ENCODE results near the gene DNAJC7.
"Not testable (repeated sequence)": the region's sequence is repeated elsewhere in the genome, so short reads cannot be mapped to it uniquely, and the experiment has no call there.

Gene DNAJC7

GRCh38 chr17:41957031-41957868 lies 60.0 kb downstream of the DNAJC7 start:
- DNase-seq (ENCODE audit: low spot score): peak; percentile 33

DNA sequence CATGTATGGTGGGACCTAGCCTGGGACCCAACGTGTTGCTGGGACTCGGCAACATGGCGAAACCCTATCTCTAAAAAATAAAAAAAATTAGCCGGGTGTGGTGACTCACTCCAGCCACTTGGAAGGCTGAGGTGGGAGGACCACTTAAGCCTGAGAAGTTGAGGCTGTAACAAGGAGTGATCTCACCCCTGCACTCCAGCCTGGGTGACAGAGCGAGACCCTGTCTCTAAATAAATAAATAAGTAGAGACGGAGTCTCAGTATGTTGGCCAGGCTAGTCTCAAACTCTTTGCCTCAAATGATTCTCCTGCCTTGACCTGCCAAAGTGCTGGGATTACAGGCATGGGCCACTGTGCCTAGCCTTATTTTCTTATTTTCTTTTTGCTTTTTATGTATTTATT lies 60.7 kb downstream of the DNAJC7 start:
- DNase-seq (ENCODE audit: low spot score): no peak

GRCh38 chr17:41948762-41949460 lies 68.3 kb downstream of the DNAJC7 start:
- no peak for DNase-seq (ENCODE audit: low spot score)

DNA sequence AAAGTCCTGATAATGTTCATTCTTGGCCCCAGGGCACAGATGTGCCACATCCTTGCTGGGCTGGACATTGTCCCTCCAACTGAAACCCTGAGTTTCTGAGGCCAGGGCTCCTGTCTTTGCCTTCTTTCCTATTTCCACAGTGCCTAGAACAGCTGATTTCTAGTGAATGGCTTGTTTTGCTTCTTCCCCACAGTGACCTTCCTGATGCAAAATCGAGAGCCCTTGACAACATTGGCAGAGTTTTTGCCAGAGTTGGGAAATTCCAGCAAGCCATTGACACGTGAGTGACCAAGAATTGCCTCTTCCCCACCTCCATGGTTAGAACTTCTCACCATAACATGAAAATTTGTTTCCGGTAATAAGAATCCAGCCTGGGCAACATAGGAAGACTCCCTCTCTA lies 72.3 kb downstream of the DNAJC7 start:
- no peak for DNase-seq (ENCODE audit: low spot score)

- no peak for DNase-seq (ENCODE audit: low spot score)
Observed at GRCh38 chr17:41943492-41943891, 73.7 kb downstream of the DNAJC7 start.

DNA sequence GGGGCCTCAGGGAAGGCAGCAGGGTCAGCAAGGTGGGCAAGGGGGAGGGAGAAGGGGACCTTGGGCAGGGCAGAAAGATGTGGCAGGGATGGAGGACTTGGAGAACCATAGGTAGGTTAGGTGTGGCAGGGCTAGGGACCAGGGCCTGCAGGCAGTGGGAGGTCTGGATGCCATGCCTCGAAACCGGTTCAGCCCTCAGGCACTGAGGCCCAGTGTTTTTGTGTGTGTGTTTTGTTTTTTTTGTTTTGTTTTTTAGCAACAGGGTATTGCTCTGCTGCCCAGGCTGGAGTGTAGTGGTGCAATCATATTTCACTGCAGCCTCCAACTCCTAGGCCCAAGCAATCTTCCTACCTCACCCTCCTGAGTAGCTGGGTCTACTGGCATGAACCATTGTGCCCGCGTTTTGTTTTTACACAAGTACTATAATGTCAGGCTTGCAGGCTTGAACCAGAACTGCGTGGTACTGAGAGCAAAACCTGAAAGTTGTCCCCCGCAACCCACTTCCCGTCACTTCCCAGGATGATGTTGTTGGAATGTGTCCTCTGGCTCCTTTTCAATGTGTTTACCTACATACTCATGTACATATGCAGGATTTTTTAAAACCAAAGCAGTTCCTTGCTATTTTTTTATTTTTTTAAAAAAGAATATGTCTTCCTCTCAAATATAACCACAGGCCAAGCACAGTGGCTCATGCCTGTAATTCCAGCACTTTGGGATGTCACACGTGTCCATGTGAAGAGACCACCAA lies 74.4 kb downstream of the DNAJC7 start:
- no peak for DNase-seq (ENCODE audit: low spot score)

DNA sequence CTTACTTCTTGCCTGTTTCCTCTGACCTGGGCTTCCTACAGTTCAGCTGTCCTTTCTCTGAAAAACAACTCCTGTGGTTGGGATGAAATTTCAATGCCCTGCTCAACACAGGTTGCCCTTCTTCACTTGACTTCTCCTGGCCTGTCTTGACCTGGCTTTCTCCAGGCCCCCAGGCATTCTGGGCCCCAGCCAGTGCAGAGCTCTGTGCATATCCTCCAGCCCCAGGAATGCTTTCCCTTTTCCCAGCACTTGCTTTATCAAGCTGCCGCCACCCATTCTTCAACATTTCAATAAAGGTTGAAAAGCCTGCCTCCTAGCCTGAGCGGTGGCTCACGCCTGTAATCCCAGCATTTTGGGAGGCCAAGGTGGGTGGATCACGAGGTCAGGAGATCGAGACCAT lies 76.1 kb downstream of the DNAJC7 start:
- no peak for DNase-seq (ENCODE audit: low spot score)

DNA sequence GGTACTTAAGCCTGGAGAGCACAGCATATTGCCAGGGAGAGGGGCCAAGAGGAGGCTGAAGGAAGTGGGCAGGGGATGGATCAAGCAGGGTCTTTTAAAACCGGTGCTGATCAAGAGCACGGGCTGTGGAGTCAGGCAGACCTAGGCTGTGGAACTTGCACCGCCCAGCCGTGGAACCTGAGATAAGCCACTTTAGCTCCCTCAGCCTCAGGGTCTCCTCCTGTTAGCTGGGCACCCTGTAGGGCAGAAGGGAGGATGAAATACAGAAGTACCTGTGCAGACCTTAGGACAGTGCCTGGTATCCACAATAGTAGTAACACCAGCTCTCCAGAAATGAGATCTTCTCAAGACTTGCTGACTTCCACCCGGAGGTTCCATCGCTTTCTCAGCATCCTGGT lies 77.5 kb downstream of the DNAJC7 start:
- DNase-seq (ENCODE audit: low spot score): no peak

DNA sequence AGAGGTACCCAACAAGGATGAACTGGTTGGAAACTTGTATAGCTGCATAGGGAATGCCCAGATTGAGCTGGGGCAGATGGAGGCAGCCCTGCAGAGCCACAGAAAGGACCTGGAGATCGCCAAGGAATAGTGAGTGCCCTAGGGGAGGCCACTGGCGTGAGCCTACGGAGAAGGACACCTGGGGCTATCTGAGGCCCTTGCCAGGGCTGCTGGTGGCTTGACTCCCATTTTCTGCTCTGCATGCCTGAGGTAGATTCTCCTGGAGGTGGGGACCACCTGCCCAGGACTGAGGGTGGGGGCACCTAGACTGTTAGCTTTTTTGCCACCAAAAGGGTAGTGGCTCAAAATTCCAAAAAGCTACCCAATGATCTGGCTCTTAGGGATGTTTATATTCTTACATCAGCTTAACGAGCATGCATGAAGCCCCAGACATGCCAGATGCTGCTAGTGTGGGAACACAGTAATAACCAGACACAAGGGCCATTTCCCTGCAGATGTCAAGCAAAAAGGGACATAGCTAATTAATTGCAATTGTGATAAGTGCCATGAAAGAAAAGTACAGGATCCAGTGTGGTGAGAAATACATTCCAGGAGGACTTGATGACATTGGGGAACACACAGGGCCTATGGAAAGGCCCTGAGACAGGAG lies 78.1 kb downstream of the DNAJC7 start:
- DNase-seq (ENCODE audit: low spot score): no peak

DNA sequence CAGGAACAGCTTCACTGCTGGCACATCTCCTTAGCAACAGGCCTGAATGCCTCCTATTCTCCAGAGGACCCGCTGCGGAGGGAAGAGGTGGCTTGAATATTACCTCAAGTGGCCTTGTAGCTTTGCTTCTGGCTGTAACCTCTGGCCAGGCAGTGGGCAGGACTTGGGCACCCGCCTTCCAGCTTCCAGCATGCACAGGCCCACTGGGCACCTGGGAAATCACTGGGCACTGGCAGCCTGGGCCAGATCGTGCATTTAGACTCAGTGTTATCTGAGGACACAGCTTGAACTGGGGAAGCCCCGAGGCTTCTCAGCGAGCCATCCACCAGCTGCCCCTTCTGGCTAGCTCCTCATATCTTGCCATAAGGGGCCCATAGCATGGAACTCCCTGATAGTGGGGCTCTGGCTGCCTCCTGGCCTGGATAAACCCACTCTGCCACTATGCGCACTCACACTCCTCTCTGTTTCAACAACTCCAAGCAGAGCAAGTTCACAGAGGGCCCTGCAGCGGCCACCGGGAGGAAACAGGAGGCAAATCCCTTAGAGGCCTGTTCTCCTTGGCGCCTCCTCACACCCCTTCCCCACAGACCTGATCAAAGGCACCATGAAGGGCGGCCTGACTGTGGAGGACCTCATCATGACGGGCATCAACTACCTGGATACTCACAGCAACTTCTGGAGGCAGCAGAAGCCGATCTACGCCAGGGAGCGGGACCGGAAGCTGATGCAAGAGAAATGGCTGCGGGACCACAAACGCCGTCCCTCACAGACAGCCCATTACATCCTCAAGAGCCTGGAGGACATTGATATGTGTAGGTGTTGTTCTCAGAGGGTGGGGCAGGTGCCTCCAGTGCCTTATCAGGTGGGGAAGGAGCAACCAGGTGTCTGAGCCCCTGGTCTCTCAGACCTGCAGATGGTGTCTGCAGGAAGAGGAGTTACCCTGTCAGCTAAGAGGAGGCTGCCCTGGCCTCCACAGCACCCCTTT lies 79.0 kb downstream of the DNAJC7 start:
- DNase-seq (ENCODE audit: low spot score): no peak

GRCh38 chr17:41935641-41936040 lies 81.6 kb downstream of the DNAJC7 start:
- peak; percentile 2 for DNase-seq (ENCODE audit: low spot score)

- no peak for DNase-seq (ENCODE audit: low spot score)
Observed at GRCh38 chr17:41932816-41933389, 84.3 kb downstream of the DNAJC7 start.

DNA sequence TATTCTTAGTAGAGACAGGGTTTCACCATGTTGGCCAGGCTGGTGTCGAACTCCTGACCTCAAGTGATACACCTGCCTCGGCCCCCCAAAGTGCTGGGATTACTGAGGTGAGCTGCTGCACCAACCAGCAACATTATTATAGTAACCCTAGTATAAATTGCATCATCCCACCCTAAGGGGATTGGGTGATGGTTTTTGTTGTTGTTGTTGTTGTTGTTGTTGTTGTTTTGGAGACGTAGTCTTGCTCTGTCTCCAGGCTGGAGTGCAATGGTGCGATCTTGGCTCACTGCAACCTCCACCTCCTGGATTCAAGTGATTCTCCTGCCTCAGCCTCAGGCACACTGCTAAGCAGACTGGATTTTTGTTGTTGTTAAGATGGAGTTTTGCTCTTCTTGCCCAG lies 85.5 kb downstream of the DNAJC7 start:
- DNase-seq (ENCODE audit: low spot score): not testable (repeated sequence)

DNA sequence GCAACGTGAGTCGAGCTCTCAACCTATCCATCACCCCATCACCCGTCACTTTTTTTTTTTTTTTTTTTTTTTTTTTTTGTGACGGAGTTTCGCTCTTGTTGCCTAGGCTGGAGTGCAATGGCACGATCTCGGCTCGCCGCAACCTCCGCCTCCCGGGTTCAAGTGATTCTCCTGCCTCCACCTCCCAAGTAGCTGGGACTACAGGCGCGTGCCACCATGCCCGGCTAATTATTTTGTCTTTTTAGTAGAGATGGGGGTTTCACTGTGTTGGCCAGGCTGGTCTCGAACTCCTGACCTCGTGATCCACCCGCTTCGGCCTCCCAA lies 86.4 kb downstream of the DNAJC7 start:
- DNase-seq (ENCODE audit: low spot score): not testable (repeated sequence)

DNA sequence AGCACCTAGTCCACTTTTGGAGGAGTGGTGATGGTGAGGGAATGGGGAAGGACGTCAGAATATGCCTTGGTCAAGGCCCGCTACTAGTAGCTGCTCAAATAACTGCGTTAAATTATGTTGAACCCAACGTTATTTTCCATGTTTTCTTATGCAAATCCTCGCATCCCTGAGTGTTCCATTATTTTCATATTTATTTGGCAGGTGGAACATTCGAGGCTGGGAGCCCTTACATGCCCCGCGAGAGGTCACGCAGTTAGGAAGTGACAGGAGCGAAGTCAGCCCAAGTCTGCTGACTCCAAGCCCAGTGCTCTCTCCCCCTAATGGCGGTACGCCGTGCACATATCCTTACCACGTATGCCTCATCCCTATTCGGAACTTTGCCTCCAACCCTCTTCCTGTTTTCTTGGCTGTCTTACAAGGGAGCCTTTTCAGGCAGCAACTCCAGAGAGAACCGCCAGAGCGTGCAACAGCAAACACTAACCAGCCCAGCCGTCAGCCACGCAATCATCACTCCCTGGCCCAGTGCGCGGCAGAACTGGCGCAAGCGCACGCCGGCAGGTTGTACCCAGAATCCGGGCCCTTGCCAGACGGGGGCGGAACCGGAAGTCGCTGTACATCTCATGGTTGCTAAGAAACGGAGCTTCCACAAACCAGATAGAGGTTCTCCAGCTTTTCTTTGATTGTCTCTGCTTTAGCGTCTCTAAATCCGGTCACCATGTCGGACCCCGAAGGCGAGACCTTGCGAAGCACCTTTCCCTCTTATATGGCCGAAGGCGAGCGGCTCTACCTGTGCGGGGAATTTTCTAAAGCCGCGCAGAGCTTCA lies 87.0 kb downstream of the DNAJC7 start, which contains the start of gene ODAD4:
Gene ODAD4 (plus strand): TSS at position 609 of the 824 bp plus-strand sequence. CDS start 107 bp downstream, at position 716.
- peak; percentile 97 for DNase-seq (ENCODE audit: low spot score)

DNA sequence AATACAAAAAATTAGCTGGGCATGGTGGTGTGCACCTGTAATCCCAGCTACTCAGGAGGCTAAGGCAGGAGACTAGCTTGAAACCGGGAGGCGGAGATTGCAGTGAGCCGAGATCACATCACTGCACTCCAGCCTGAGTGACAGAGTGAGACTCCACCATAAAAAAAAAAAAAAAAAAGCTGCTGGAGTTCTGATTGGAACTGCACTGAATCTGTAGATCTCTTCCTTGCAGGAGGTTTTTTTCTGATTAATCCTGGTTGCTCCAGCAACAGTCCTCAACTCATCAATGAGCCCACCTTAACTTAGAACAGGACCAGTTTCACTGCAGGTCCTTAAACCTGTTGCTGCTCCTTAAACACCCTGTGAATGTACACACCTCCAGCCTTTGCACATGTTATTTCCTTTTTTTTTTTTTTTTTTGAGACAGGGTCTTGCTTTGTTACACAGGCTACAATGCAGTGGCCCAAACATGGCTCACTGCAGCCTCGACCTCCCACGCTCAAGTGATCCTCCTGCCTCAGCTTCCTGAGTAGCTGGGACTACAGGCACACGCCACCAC lies 88.5 kb downstream of the DNAJC7 start:
- no peak for DNase-seq (ENCODE audit: low spot score)
